ENCODE data around the gene SART3. TPM values are rescaled to one million over a fixed set of nuclear protein-coding genes. Genes with fewer than 3 reads are reported as not detected.
"Not testable (repeated sequence)": the region's sequence is repeated elsewhere in the genome, so short reads cannot be mapped to it uniquely, and the experiment has no call there.

SART3 gene
- polyA plus RNA-seq, 3 donors: 60.8 to 72.7 (median 61.6) TPM

DNA sequence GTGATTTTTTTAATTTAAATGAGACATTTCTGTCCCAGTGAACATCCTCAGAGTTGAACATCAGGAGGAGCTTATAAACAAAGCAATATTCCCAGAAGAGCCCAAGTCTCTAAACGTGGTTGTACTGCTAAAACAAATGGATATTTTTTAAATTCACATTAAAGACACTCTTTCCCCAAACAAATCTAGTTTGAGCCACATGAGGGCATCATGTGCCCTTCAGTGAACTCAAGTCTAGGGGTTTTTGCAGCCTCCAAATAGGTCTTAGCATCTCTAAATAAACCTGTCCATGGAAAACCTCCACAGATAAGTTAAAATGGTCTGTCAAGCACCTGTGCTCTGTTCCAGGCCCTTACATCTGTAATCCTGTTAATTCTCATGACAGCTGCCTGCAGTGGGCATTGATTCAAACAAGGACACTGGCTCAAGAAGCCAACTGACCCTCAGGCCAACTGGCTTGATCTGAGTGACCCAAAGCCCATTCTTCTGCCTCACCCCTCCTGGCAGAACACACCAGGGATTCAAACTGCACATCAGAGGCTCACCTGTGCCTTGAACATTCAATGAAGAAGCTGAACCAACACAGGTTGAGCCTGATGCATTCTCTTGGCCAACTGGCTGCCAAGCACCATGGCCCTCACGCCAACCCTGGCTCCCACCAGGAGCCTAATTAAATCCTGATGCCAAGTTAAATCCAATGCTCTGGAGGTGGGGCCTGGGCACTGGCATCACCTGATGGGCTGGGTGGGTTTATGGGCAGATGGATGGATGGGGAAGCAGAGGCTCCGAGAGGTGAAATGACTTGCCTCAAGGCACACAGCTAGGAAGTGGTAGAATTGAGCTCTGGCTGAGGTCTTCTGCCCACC is 10.0 kb upstream of the SART3 start:
- DNase-seq (ENCODE audit: extremely low read depth in 1 of 11, low read depth in 9 of 11, low spot score in 4 of 11): no peak

- no peak for DNase-seq (ENCODE audit: extremely low read depth in 1 of 11, low read depth in 9 of 11, low spot score in 4 of 11)
Measured at GRCh38 chr12:108568338-108569154, 7.6 kb upstream of the SART3 start.

DNA sequence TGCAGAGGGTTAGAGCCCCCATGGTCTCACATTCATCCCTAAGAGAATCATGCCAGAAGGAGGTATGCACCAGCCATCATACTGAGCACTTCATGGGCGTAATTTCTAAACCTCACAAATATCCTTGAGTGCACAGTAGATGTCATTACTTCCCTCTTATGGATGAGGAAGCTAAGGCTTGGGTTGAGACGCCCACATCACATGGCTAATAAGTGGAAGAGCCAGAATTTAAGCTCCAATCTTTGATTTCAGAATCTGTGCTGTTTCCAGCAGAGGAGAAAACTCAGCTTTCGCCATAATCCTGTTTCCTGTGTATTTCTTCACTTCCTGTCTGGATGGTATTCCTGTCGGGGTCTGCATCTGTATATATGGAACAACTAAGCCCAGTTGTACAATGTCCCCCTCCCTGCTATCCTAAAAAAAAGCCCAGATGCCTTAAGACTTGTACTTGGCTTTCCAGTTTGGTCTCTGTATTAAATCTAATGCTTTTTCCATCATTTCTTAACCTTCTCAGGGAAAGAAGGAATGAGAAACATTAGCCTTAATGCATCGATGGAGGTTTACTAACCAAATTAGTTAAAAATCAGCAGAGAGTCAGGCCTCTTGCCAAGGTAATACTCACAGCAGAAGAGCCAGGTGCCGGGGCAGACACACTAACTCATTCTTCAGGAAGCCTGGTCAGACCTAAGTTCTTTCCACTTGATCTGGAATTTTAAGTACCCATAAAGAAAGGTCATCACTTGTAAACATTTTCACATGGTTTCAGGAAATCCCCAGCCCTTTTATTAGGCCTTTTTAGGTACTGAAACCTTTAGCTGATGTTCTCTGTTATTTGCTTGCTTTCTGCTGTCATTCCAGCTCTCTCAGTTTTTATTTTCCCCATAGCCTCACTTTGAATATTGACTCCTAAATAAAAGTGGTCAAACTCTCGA is 6.7 kb upstream of the SART3 start:
- DNase-seq (ENCODE audit: extremely low read depth in 1 of 11, low read depth in 9 of 11, low spot score in 4 of 11): no peak

DNA sequence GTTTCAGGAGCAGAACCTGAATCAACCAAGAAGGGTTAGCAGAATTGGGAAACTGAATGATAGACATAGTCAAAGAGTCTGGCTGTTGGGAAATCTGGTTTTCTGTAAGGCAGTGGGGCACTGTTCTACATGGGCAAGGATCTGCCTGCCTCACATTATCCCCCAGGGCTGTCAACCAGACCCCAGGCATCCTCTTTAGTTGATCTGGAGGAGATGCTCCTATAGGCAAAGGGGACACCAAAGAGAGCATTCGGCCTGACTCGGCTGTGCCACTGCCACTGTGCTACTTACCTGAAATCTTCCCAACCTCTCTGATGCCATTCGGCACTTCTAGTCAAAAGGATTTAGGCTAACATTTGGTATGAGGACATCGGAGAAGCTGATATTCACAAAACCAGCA is 5.5 kb upstream of the SART3 start:
- DNase-seq (ENCODE audit: extremely low read depth in 1 of 11, low read depth in 9 of 11, low spot score in 4 of 11): no peak

DNA sequence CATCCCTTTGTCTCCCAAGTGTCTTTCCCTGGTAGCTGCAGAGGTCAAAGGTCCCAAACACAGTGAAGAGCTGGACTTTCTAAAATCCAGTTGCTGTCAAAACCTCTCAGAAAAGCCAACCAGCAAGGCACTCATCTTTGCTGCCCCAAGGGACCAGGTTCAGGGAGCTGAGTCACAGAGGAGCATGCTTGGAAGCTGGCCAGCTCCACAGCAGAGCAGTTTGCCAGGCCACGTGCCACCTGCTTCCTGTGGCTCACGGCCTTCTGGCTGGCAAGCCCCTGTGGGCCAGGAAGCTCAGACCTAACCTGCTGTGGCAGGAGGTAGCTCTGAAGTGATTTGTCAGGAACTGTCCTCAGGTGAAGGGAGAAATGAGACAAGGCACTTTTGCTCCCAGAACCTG is 5.0 kb upstream of the SART3 start:
- no peak for DNase-seq (ENCODE audit: extremely low read depth in 1 of 11, low read depth in 9 of 11, low spot score in 4 of 11)

GRCh38 chr12:108565146-108565545 is 4.2 kb upstream of the SART3 start:
- no peak for DNase-seq (ENCODE audit: extremely low read depth in 1 of 11, low read depth in 9 of 11, low spot score in 4 of 11)

DNA sequence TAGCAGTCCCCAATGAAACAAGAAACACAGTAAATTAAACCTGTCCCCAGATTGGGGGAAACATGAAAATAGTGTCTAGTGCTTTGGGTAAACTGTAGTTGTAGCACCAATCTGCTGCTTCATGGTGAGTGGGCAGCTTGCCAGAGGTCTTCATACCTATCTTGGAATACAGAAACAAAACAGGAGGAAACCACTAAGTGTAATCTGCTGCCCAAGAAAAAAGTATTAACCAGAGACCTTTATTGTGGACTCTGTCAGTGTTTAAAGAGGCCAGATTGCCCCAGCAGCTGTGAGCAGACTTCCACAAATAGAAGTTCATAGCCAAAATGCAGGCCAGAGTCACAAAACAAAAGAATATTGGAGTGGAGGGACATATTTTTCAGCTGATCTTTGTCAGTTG is 3.8 kb upstream of the SART3 start:
- DNase-seq (ENCODE audit: extremely low read depth in 1 of 11, low read depth in 9 of 11, low spot score in 4 of 11): no peak

DNA sequence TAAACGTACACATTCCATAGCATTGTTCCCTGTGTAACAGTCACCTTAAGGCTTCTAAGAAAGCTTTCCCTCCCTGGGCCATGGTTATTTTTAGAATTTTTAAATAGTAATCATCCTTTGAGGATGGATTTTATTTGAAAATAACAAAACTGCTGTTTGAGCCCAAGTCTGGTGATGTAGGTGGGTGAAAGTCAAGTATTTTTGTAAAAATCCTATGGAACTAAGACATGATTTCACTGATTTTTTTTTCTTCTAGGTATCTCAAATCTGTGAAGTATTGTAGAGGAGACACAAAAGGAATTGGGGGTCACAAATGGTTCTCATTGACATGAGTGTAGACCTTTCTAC is 2.8 kb upstream of the SART3 start:
- DNase-seq (ENCODE audit: extremely low read depth in 1 of 11, low read depth in 9 of 11, low spot score in 4 of 11): no peak

DNA sequence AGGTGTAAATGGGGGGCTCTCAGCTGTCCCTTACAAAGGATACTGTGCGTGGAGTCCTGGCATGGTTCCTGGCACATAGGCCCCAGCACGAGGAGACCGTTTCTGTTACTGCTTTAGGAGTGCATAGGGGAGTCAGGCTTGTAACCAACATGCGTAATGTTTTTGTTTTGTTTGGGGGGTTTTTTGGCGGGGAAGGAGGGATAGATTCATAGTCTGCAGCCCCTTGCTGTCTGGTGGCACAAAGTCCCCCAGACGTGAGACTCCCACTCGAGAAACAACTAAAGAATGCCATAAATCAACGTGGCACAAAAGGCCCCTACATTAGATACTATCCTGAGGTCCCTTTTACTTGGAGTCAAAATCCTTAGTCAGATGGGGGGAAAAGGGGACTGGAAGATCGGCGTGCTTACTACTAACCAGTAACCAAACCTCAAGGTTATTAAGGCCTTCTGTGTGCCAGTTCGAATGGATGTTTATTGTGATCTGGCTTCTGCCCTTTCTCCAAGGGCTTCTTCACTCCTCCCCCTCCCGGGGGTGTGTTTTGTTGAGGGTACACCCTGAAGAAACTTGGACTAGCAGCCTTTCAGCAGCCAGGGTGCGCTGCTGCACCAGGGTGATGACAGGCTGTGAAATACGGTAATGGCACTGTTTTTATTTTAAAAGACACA is 2.3 kb upstream of the SART3 start:
- DNase-seq (ENCODE audit: extremely low read depth in 1 of 11, low read depth in 9 of 11, low spot score in 4 of 11): peak; percentile 36 to 82 (median 69)

GRCh38 chr12:108562348-108563135 is 1.6 kb upstream of the SART3 start, which contains the start of gene ISCU:
Gene ISCU, plus strand, starts transcription at chr12:108562596. Its CDS starts 27 bp downstream, at chr12:108562623.
- peak; percentile 91 to 99 (median 96) for DNase-seq (ENCODE audit: extremely low read depth in 1 of 11, low read depth in 9 of 11, low spot score in 4 of 11)

DNA sequence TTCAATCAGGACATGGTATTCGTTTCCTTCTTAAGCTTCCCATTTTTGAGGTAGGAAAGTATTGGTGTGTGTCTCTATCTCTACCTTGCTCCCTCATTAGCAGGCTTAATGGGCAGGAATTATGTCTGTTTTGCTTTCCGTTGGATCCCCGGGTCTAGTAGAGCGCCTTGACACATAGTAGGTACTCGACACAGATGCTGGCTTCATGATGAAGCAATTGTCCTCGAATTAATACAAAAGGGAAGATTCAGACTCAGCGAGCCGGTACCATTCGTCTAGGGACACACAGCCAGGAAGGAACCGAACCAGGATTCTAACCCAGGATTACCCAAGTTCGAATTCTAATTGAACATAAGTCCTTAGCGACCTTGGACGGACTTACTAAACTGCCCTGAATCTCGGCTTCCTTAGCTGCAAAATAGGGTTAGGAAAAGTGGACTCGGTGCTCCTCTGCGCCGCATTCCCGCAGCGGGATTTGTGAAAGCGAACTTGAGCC is 927 bp upstream of the SART3 start:
- peak in 3 of 11 donors; percentile 12 to 41 (median 13) for DNase-seq (ENCODE audit: extremely low read depth in 1 of 11, low read depth in 9 of 11, low spot score in 4 of 11)

GRCh38 chr12:108560321-108560721 is 652 bp downstream of the SART3 start:
- DNase-seq (ENCODE audit: extremely low read depth in 1 of 11, low read depth in 9 of 11, low spot score in 4 of 11): no peak

DNA sequence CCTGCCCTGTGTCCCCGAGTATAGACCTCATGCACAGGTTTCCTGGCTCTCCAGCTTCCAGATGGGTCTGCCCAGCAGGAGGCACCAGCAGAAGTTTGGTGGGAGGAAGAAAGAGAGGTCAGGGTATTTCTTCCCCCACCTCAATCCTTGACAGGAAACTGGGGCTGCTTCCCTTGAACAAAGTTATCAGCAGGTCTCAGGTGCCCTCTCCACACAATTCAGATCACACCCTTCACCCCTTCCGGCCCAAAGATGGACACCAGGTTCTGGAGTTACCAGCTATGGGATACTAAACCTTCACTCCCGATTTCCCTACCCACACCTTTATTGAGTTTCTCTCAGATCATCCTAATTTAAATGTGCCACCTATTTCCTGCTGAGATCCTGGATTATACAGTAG is 1.2 kb downstream of the SART3 start:
- DNase-seq (ENCODE audit: extremely low read depth in 1 of 11, low read depth in 9 of 11, low spot score in 4 of 11): no peak

DNA sequence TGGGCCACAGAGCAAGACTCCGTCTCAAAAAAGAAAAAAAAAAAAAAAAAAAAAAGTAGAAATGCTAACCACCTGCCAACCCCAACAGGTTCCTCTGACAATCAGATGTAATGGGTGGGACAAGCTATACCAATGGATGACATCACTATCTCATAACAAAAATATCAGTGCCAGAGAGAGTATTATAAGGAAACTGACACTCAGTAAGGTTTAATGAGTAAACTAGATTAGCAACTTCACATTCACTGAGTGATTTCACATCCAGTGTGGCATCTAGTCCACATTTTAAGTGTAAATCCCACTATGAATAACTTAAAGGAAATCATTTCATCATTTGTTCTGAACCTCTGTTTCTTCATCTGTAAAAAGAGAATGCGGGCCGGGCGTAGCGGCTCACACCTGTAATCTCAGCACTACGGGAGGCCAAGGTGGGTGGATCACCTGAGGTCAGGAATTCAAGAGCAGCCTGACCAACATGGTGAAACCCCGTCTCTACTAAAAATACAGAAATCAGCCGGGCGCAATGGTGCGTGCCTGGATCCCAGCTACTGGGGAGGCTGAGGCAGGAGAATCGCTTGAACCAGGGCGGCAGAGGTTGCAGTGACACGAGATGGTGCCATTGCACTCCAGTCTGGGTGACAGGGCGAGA is 1.8 kb downstream of the SART3 start:
- no peak for DNase-seq (ENCODE audit: extremely low read depth in 1 of 11, low read depth in 9 of 11, low spot score in 4 of 11)

- DNase-seq (ENCODE audit: extremely low read depth in 1 of 11, low read depth in 9 of 11, low spot score in 4 of 11): not testable (repeated sequence)
Measured at GRCh38 chr12:108555383-108555782, 5.6 kb downstream of the SART3 start.

GRCh38 chr12:108553799-108554198 is 7.2 kb downstream of the SART3 start:
- no peak for DNase-seq (ENCODE audit: extremely low read depth in 1 of 11, low read depth in 9 of 11, low spot score in 4 of 11)

DNA sequence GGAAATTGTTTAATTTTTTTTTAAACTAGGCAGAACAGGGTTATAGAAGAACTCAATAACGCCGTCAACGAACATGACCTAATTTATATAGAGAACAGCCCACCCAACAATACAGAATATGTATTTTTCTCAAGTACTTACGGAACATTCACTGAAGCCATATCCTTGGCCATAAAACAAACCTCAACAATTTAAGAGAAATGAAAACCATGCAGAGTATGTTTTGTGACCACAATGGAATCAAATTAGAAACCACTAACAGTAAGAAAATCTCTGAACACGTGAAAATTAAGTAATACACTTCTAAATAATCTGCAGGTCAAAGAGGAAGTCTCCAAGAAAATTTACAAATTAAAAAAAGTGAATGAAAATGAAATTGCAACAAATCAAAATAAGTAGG is 9.4 kb downstream of the SART3 start:
- DNase-seq (ENCODE audit: extremely low read depth in 1 of 11, low read depth in 9 of 11, low spot score in 4 of 11): no peak

All from renal cortex interstitium (tissue), 11 donors.